ENCODE measurements around the gene PPP1R9B.

- TF ChIP-seq CTCF (IDR thresholded peaks at IDR 0.05; ENCODE audit: low read depth, low read length, missing input control) (peak; percentile 92), SP1 (IDR thresholded peaks at IDR 0.05) (no peak), JUND (IDR thresholded peaks at IDR 0.05) (no peak), RAD21 (IDR thresholded peaks at IDR 0.05) (peak; percentile 85 to 93), TAF1 (conservative IDR thresholded peaks at IDR 0.05) (no peak), MAX (IDR thresholded peaks at IDR 0.05) (no peak), HNF4G (IDR thresholded peaks at IDR 0.05) (no peak), NR2F2 (IDR thresholded peaks at IDR 0.05) (no peak), RXRA (IDR thresholded peaks at IDR 0.05) (no peak)
- TF ChIP-seq, protein P1, sequence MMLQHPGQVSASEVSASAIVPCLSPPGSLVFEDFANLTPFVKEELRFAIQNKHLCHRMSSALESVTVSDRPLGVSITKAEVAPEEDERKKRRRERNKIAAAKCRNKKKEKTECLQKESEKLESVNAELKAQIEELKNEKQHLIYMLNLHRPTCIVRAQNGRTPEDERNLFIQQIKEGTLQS (IDR thresholded peaks at IDR 0.05), result no peak
- TF ChIP-seq, protein P2, sequence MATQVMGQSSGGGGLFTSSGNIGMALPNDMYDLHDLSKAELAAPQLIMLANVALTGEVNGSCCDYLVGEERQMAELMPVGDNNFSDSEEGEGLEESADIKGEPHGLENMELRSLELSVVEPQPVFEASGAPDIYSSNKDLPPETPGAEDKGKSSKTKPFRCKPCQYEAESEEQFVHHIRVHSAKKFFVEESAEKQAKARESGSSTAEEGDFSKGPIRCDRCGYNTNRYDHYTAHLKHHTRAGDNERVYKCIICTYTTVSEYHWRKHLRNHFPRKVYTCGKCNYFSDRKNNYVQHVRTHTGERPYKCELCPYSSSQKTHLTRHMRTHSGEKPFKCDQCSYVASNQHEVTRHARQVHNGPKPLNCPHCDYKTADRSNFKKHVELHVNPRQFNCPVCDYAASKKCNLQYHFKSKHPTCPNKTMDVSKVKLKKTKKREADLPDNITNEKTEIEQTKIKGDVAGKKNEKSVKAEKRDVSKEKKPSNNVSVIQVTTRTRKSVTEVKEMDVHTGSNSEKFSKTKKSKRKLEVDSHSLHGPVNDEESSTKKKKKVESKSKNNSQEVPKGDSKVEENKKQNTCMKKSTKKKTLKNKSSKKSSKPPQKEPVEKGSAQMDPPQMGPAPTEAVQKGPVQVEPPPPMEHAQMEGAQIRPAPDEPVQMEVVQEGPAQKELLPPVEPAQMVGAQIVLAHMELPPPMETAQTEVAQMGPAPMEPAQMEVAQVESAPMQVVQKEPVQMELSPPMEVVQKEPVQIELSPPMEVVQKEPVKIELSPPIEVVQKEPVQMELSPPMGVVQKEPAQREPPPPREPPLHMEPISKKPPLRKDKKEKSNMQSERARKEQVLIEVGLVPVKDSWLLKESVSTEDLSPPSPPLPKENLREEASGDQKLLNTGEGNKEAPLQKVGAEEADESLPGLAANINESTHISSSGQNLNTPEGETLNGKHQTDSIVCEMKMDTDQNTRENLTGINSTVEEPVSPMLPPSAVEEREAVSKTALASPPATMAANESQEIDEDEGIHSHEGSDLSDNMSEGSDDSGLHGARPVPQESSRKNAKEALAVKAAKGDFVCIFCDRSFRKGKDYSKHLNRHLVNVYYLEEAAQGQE (IDR thresholded peaks at IDR 0.05), result no peak
These were observed 10.8 kb upstream of the PPP1R9B start for GRCh38 chr17:50161023-50161910.

Data from liver (tissue), 3 donors.